Common myeloid progenitor, CD34-positive (primary cell): Measurements from ENCODE around the gene RAB31.
"Not testable (repeated sequence)": the region's sequence is repeated elsewhere in the genome, so short reads cannot be mapped to it uniquely, and the experiment has no call there.

Experiments
- CTCF ChIA-PET: fragments of 350-600 bp; sonication (Branson Sonifier 250); formaldehyde crosslinking; loops from one replicate; lab custom pipeline; 2021; ENCODE audit warnings: antibody characterized with exemption; lab: Charles Lee
- POLR2A ChIA-PET: fragments of 350-600 bp; sonication (Branson Sonifier 250); formaldehyde crosslinking; loops from one replicate; lab custom pipeline; 2021; ENCODE audit warnings: antibody characterized with exemption; lab: Charles Lee
- DNase-seq, 3 donors: peaks; one replicate each; pipeline versions ENCODE4 v3.0.0 to v3.0.0-alpha.2; 2013
- H3K27ac ChIP-seq, 2 experiments: 1 replicate in 1 of 2; 2 replicates in 1 of 2; pipeline ENCODE4 v1.7.0; 2013; ENCODE audit warnings: inconsistent platforms in 2 of 2, low read length in 2 of 2, mild to moderate bottlenecking in 2 of 2, low read depth in 1 of 2, moderate library complexity in 1 of 2; ENCODE audit not compliant: severe bottlenecking in 2 of 2, insufficient read depth in 1 of 2, poor library complexity in 1 of 2
- H3K27me3 ChIP-seq, 5 experiments: replicated peaks in 2 of 5; 1 replicate in 3 of 5; 2 replicates in 2 of 5; pipeline versions ENCODE4 v1.6.1 to v1.7.0; 2013; ENCODE audit warnings: low read length in 4 of 5, mild to moderate bottlenecking in 2 of 5, moderate library complexity in 2 of 5, inconsistent platforms in 1 of 5; ENCODE audit not compliant: insufficient read depth in 5 of 5, control insufficient read depth in 4 of 5
- H3K36me3 ChIP-seq, 4 experiments: 1 replicate in 2 of 4; 2 replicates in 2 of 4; pipeline versions ENCODE4 v1.6.1 to v1.7.0; 2013; ENCODE audit warnings: low read length in 3 of 4, control low read depth in 1 of 4, mild to moderate bottlenecking in 1 of 4; ENCODE audit not compliant: control insufficient read depth in 4 of 4, insufficient read depth in 4 of 4
- H3K4me1 ChIP-seq, 4 experiments: 1 replicate in 3 of 4; 2 replicates in 1 of 4; pipeline versions ENCODE4 v1.6.1 to v1.7.1; 2013; ENCODE audit warnings: low read length in 3 of 4, mild to moderate bottlenecking in 3 of 4, control low read depth in 1 of 4, inconsistent platforms in 1 of 4, moderate library complexity in 1 of 4; ENCODE audit not compliant: control insufficient read depth in 4 of 4, insufficient read depth in 4 of 4; ENCODE audit errors: control extremely low read depth in 1 of 4
- H3K4me3 ChIP-seq, 7 experiments: 1 replicate in 4 of 7; 2 replicates in 3 of 7; pipeline versions ENCODE4 v1.5.1 to v1.7.0; 2013; ENCODE audit warnings: mild to moderate bottlenecking in 7 of 7, low read length in 6 of 7, moderate library complexity in 6 of 7, inconsistent platforms in 2 of 7, low read depth in 2 of 7, control low read depth in 1 of 7; ENCODE audit not compliant: insufficient read depth in 4 of 7, control insufficient read depth in 1 of 7; ENCODE audit errors: extremely low read depth in 1 of 7
- H3K9me3 ChIP-seq, 5 experiments: 1 replicate in 4 of 5; 2 replicates in 1 of 5; pipeline versions ENCODE4 v1.6.1 to v1.7.1; 2013; ENCODE audit warnings: low read length in 4 of 5, mild to moderate bottlenecking in 2 of 5, inconsistent platforms in 1 of 5, low read depth in 1 of 5, moderate library complexity in 1 of 5; ENCODE audit not compliant: control insufficient read depth in 4 of 5, insufficient read depth in 2 of 5; ENCODE audit errors: control extremely low read depth in 1 of 5
- WGBS: methylation state at CpG from one replicate; pipeline ENCODE4 v1.1.5; 2013; ENCODE audit not compliant: insufficient coverage; 5-methylcytosine and 5-hydroxymethylcytosine counted together

The RAB31 gene

DNA sequence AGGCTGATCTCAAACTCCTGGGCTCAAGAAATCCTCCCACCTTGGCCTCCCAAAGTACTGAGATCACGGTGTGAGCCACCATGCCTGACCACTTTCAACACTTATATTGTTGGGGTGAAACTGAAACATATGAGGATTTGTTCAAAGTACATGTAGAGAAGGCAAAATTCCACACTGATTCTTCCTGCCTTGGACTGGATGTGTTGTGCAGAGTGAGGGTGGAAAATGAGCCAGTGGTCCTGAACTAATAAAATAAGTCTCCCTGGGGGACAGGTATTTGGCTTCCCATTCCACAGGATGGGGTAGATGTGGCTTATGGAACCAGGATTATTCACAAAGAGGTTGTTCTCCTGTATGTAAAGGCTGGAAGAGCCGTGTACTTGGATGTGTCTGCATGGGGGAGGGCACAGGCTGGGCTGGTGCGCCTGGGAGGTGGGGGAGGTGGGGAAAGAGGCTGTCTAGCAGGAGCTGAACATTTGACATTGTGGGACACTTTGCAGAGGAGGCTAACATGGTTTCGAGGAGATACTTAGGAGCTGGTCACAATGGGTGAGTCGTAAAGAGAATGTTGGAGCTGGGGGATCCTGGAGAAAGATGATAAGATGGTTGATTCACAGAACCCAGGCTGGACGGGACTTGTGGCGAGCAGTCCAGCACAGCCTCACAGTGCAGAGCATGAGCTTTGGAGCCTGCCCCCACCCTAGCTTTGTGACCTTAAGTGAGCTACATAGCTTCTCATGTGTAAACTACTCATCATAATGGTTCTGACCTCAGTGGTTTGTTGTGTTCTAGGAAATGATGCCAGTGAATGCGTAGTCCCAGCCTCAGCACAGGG, 177.3 kb downstream of the RAB31 start, which contains the start of gene TXNDC2:
TSS of gene TXNDC2 (plus strand) at position 804 of the 835 bp plus-strand sequence. CDS start 708 bp downstream, outside the sequence.
- DNase-seq, result no peak
- no peaks in the 10 kb centered on the region for H3K4me1 ChIP-seq
- H3K36me3 ChIP-seq, result no peaks in the 10 kb centered on the region
- H3K27ac ChIP-seq, result peak within 1 kb of the TSS in 1 of 2 experiments; percentile 56
- 95% methylated on average over 6 of the region's 8 CpGs for WGBS
- H3K9me3 ChIP-seq, result no peaks in the 10 kb centered on the region
- ChIA-PET CTCF (interaction anchor here (1.0 to 1.9 kb wide), 3 partner anchors 9 to 40 kb away, joined by 3 to 5 read pairs (median 3); no protein-coding TSS in a partner anchor), POLR2A (no interaction called here)
- no peak within 1 kb of the TSS for H3K4me3 ChIP-seq
- no peaks in the 10 kb centered on the region for H3K27me3 ChIP-seq

DNA sequence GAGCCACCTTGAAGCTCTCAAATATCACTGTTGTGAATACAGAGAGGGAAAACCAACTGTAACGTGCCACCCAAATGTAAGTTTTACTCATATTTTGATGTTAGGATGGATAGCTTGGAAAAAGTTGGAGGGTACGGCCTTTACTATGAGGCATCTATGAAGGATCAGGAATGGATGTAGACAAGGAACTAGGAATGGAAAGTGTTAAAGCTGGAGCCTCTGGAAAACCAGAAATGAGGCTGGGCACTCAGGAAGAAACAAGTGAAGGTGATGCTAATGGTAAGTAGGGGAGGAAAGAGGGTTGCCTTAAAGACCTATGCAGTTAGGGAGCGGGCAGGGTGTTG, 177.9 kb downstream of the RAB31 start:
- no peaks in the 10 kb centered on the region for H3K9me3 ChIP-seq
- H3K36me3 ChIP-seq, result no peaks in the 10 kb centered on the region
- no peaks in the 10 kb centered on the region for H3K27me3 ChIP-seq
- ChIA-PET POLR2A (interaction anchor here (0.6 kb wide), 1 partner anchor 505 kb away, joined by 3 read pairs; no protein-coding TSS in a partner anchor), CTCF (interaction anchor here (1.0 kb wide), 1 partner anchor 41 kb away, joined by 3 read pairs; no protein-coding TSS in a partner anchor)
- peak overlapping the region in 1 of 2 experiments; percentile 56 for H3K27ac ChIP-seq
- WGBS, result 100% methylated on average over 1 of the region's 3 CpGs
- no peaks in the 10 kb centered on the region for H3K4me1 ChIP-seq
- DNase-seq, result no peak
- no peak overlapping the region for H3K4me3 ChIP-seq

DNA sequence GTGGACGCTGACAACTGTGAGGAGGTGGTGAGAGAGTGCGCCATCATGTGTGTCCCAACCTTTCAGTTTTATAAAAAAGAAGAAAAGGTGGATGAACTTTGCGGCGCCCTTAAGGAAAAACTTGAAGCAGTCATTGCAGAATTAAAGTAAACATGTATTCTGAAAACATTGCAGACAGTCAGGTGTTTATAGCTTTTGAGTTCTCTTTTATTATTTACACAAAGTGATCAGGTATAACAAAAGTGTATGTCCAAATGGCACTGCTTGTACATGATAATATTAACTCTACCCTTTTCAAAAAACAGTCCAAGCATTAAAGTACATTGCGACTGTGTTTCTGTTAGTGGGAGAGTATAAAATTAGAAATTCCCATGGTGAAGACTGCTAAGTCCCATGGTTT, 179.9 kb downstream of the RAB31 start:
- POLR2A ChIA-PET, result no interaction called here

DNA sequence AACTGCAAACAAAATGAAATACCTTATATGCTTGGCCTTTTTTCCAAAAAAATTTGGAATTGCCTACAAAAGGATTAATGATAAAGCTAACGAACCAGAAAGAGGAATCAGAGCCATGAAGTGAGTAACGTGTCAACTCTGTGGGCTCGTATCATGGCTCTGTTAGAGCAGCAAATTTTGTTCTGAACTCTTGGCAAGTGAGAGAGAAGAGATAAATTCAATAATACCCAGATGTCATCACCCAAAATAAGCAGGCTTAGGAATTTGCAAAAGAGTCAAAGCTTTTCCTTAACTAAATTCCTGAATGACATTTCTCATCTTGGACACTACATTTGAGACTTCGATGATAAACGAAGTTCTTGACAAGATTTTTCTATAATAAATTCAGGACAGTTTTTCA, 182.1 kb downstream of the RAB31 start:
- CTCF ChIA-PET, result interaction anchor here (1.3 kb wide), 1 partner anchor 18 kb away, joined by 3 read pairs; no protein-coding TSS in a partner anchor

More for the DNA sequence above, 179.9 kb downstream of the RAB31 start:
- no peak for DNase-seq
- WGBS, result 60% methylated on average over 2 of the region's 5 CpGs
- Histone ChIP-seq H3K36me3 (no peaks in the 10 kb centered on the region), H3K4me3 (no peak overlapping the region), H3K27ac (no peak overlapping the region), H3K9me3 (no peaks in the 10 kb centered on the region), H3K4me1 (no peaks in the 10 kb centered on the region), H3K27me3 (no peaks in the 10 kb centered on the region)
- CTCF ChIA-PET, result no interaction called here

DNA sequence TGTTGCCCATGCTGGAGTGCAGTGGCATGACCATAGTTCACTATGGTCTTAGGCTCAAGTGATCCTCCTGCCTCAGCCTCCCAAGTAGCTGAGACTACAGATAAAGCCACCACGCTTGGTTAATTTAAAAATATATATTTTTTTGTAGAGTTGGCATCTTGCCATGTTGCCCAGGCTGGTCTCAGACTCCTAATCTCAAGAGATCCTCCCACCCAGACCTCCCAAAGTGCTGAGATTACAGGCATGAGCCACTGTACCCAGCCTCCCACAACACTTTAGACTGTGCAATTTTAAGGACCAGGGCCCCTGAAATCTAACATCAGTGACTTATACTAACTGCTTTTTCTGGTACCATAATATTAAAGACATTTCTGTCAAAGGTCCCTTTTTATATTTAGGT, 182.9 kb downstream of the RAB31 start:
- POLR2A ChIA-PET, result no interaction called here
- WGBS, result no CpG with 5 or more reads among the region's 1 CpG
- H3K27me3 ChIP-seq, result no peaks in the 10 kb centered on the region

More for the DNA sequence above, 182.1 kb downstream of the RAB31 start:
- no peaks in the 10 kb centered on the region for H3K36me3 ChIP-seq
- H3K4me3 ChIP-seq, result no peak overlapping the region
- POLR2A ChIA-PET, result no interaction called here
- no peaks in the 10 kb centered on the region for H3K4me1 ChIP-seq
- WGBS, result 100% methylated on average over 2 of the region's 5 CpGs
- DNase-seq, result no peak
- H3K27ac ChIP-seq, result no peak overlapping the region
- no peaks in the 10 kb centered on the region for H3K27me3 ChIP-seq
- H3K9me3 ChIP-seq, result no peaks in the 10 kb centered on the region

DNA sequence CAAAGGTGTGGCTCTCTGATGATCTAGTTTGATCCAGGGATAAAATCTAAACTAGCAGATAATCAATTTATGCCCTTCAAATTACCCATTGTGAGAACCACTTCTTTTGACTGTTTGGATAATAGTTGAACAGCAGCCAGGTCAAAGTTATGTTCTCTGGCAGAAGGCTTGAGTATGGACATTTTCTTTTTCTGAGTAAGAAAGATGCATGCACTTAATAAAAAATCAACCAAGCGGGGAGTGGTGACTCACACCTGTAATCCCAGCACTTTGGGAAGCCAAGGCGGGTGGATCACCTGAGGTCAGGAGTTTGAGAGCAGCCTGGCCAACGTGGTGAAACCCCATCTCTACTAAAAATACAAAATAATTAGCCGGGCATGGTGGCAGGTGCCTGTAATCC, 183.4 kb downstream of the RAB31 start:
- H3K36me3 ChIP-seq, POLR2A ChIA-PET, CTCF ChIA-PET, H3K9me3 ChIP-seq, DNase-seq, H3K4me3 ChIP-seq, H3K4me1 ChIP-seq, H3K27ac ChIP-seq, H3K27me3 ChIP-seq: not testable (repeated sequence)
- 93% methylated on average over 3 of the region's 4 CpGs for WGBS

More for the DNA sequence above, 182.9 kb downstream of the RAB31 start:
- no peak for DNase-seq
- Histone ChIP-seq H3K27ac (no peak overlapping the region), H3K4me3 (no peak overlapping the region), H3K9me3 (no peaks in the 10 kb centered on the region), H3K36me3 (no peaks in the 10 kb centered on the region), H3K4me1 (no peaks in the 10 kb centered on the region)
- CTCF ChIA-PET, result interaction anchor here (1.3 kb wide), 1 partner anchor 17 kb away, joined by 3 read pairs; no protein-coding TSS in a partner anchor
